Measurements from ENCODE around the gene MOSPD2.

The MOSPD2 gene

GRCh38 chrX:14872851-14873675 lies at the start of gene MOSPD2, which contains the start of gene FANCB:
Gene MOSPD2 (plus strand): TSS chrX:14873421. CDS start chrX:14873529, 108 bp downstream.
Gene FANCB (minus strand): TSS chrX:14873069. CDS start chrX:14865510, 7,559 bp downstream.
- H3K27me3 ChIP-seq: no peaks in the 10 kb centered on the region
- H3K4me3 ChIP-seq (ENCODE audit: low read depth in 1 of 2, low read length in 1 of 2): peak within 1 kb of the TSS; percentile 79 to 83
- peaks cover 19 to 36% of the 10 kb centered on the region in 2 experiments for H3K4me1 ChIP-seq (ENCODE audit: control insufficient read depth in 1 of 2, insufficient read depth in 1 of 2, low read depth in 1 of 2, low read length in 1 of 2)
- H3K27ac ChIP-seq: peak within 1 kb of the TSS; percentile 95
- TF ChIP-seq CTCF (IDR thresholded peaks at IDR 0.05): no peak
- H3K36me3 ChIP-seq: no peaks in the 10 kb centered on the region
- no peaks in the 10 kb centered on the region for H3K9me3 ChIP-seq

- Histone ChIP-seq H3K4me3 (ENCODE audit: low read depth in 1 of 2, low read length in 1 of 2) (no peak overlapping the region), H3K9me3 (no peaks in the 10 kb centered on the region), H3K27me3 (no peaks in the 10 kb centered on the region), H3K27ac (no peak overlapping the region), H3K36me3 (no peaks in the 10 kb centered on the region), H3K4me1 (ENCODE audit: control insufficient read depth in 1 of 2, insufficient read depth in 1 of 2, low read depth in 1 of 2, low read length in 1 of 2) (peaks cover 14% of the 10 kb centered on the region in 2 experiments)
- TF ChIP-seq CTCF (IDR thresholded peaks at IDR 0.05): no peak
These were observed 47.4 kb upstream of the MOSPD2 start for GRCh38 chrX:14825851-14826250.

- Histone ChIP-seq H3K36me3 (no peaks in the 10 kb centered on the region), H3K27me3 (no peaks in the 10 kb centered on the region), H3K4me3 (ENCODE audit: low read depth in 1 of 2, low read length in 1 of 2) (no peak overlapping the region), H3K4me1 (ENCODE audit: control insufficient read depth in 1 of 2, insufficient read depth in 1 of 2, low read depth in 1 of 2, low read length in 1 of 2) (peaks cover 9 to 10% of the 10 kb centered on the region in 2 experiments), H3K9me3 (no peaks in the 10 kb centered on the region), H3K27ac (no peak overlapping the region)
- no peak for TF ChIP-seq CTCF (IDR thresholded peaks at IDR 0.05)
These were observed 46.9 kb upstream of the MOSPD2 start for GRCh38 chrX:14826319-14826718.

- TF ChIP-seq CTCF (IDR thresholded peaks at IDR 0.05): no peak
- Histone ChIP-seq H3K9me3 (no peaks in the 10 kb centered on the region), H3K4me3 (ENCODE audit: low read depth in 1 of 2, low read length in 1 of 2) (no peak overlapping the region), H3K4me1 (ENCODE audit: control insufficient read depth in 1 of 2, insufficient read depth in 1 of 2, low read depth in 1 of 2, low read length in 1 of 2) (no peaks in the 10 kb centered on the region), H3K27me3 (no peaks in the 10 kb centered on the region), H3K27ac (no peak overlapping the region), H3K36me3 (no peaks in the 10 kb centered on the region)
These were observed 43.6 kb upstream of the MOSPD2 start for GRCh38 chrX:14829643-14830042.

- Histone ChIP-seq H3K27ac (no peak overlapping the region), H3K4me3 (ENCODE audit: low read depth in 1 of 2, low read length in 1 of 2) (no peak overlapping the region), H3K4me1 (ENCODE audit: control insufficient read depth in 1 of 2, insufficient read depth in 1 of 2, low read depth in 1 of 2, low read length in 1 of 2) (no peaks in the 10 kb centered on the region), H3K36me3 (no peaks in the 10 kb centered on the region), H3K9me3 (no peaks in the 10 kb centered on the region), H3K27me3 (no peaks in the 10 kb centered on the region)
- no peak for TF ChIP-seq CTCF (IDR thresholded peaks at IDR 0.05)
These were observed 41.1 kb upstream of the MOSPD2 start for GRCh38 chrX:14832151-14832550.

Data from neutrophil (primary cell).